GM10248 (cell line): Measurements from ENCODE around the gene CLIP3.
A peak's percentile ranks its signal among the peaks of the same experiment; 100 is the strongest.
"Not testable (repeated sequence)": the region's sequence is repeated elsewhere in the genome, so short reads cannot be mapped to it uniquely, and the experiment has no call there.

Experiments
- CTCF ChIA-PET: fragments of 300-600 bp; sonication (Branson Sonifier 250); formaldehyde crosslinking; extraction: SDS; loops from one replicate; lab custom pipeline; 2021; ENCODE audit warnings: antibody characterized with exemption; lab: Yijun Ruan, JAX
- POLR2A ChIA-PET: fragments of 350-650 bp; sonication (Branson Sonifier 250); formaldehyde crosslinking; extraction: SDS; loops from one replicate; lab custom pipeline; 2020; ENCODE audit warnings: antibody characterized with exemption; lab: Yijun Ruan, JAX
- DNase-seq: peaks from one replicate; pipeline ENCODE4 v3.0.0; 2012; ENCODE audit errors: extremely low spot score
- TF ChIP-seq, protein P1 (sequence below): IDR thresholded peaks from 2 replicates; pipeline ENCODE4 v1.5.1; 2012; ENCODE audit warnings: mild to moderate bottlenecking, low read depth; ENCODE audit errors: extremely low read depth, missing control alignments, control extremely low read depth

Gene CLIP3

DNA sequence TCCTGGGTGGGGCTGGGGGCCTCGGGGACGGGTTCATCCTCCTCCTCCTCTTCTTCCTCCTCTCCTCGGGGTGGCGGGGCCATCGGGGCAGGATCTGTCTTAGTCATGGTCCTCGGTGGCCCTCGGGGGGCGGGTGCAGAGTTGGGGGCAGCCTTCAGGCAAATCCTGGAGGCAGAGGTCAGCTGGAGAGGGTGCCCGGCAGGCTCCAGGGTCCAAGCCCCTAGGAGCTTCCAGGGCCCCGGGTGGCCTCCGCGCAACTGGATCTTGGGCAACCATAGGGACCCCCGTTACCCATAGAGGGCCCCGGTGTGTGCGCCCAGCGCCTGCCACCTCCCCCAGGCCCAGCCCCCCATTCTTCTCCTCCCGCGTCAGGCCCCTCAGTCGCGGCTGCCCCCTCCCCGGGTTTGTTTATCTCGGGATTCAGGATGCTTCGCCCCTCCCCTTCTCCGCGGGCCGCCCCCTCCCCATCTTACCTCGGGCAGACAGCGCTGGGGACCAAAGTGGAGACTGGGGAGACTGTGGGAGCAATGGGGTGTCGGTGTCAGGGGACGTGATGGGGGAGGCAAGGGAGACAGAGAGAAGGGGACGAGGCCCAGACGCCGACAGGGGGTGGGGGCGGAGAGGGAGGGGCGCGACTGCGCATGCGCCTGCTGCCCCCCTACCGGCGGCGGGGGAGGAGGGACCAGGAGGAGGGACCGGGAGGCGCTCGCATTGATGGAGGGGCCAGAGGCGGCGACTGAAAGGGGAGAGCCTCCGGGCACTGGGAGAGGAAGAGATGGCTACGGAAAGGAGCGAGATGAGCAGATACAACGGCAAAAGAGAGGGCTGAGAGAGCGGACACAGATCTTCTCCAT lies at the start of gene CLIP3:
TSS of gene CLIP3 (minus strand) at position 623 of the 854 bp plus-strand sequence. CDS start at position 107, 516 bp downstream.
- ChIA-PET CTCF (no interaction called here), POLR2A (no interaction called here)
- peak; percentile 81 for DNase-seq
- TF ChIP-seq, protein P1, sequence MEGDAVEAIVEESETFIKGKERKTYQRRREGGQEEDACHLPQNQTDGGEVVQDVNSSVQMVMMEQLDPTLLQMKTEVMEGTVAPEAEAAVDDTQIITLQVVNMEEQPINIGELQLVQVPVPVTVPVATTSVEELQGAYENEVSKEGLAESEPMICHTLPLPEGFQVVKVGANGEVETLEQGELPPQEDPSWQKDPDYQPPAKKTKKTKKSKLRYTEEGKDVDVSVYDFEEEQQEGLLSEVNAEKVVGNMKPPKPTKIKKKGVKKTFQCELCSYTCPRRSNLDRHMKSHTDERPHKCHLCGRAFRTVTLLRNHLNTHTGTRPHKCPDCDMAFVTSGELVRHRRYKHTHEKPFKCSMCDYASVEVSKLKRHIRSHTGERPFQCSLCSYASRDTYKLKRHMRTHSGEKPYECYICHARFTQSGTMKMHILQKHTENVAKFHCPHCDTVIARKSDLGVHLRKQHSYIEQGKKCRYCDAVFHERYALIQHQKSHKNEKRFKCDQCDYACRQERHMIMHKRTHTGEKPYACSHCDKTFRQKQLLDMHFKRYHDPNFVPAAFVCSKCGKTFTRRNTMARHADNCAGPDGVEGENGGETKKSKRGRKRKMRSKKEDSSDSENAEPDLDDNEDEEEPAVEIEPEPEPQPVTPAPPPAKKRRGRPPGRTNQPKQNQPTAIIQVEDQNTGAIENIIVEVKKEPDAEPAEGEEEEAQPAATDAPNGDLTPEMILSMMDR: no peak

DNA sequence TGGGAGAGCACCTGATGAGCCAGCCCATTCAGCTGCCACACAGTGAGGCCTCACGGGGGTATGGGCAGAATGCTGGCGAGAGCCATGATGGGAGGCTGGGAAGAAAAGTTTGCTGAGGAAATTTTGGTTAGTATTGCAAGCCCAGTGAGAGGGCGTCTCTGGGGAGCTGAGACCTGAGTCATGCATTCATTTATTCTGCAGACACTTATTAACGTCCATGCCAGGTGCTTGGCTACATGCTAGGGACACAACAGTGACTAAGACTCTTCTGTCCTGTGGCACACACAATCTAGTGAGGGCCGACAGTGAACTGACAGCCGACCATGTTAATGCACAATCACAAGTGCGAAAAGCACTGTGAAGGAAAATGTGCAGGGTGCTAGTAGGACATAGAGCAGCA lies 49.2 kb upstream of the CLIP3 start:
- no peak for DNase-seq
- ChIA-PET CTCF (interaction anchor here (1.4 to 1.6 kb wide), 2 partner anchors 8 to 15 kb away, joined by 3 read pairs; no protein-coding TSS in a partner anchor), POLR2A (no interaction called here)
- TF ChIP-seq, protein P1: no peak

DNA sequence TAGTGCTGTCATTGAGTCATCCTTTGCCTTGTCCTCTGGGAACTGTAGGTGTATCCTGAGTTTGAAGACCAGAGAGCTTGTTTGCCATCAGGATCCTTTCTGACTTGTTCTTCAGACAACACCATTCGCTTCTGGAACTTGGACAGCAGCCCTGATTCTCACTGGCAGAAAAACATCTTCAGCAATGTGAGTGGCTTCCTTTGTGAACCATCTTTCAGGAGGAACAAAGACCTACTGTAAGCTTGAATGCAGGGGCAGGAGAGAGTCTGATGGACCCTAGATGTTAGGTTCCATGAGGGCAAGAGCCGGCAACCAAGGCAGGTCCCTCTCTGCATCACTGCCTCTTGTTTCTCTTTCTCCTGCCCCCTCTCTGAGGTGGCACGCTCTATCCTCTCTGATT lies 48.7 kb upstream of the CLIP3 start:
- TF ChIP-seq, protein P1: no peak
- CTCF ChIA-PET: interaction anchor here (1.4 kb wide), 1 partner anchor 14 kb away, joined by 3 read pairs; no protein-coding TSS in a partner anchor
- POLR2A ChIA-PET: no interaction called here
- no peak for DNase-seq

GRCh38 chr19:36079389-36079945 lies 46.8 kb upstream of the CLIP3 start:
- TF ChIP-seq, protein P1: no peak
- ChIA-PET POLR2A (interaction anchor here (0.6 kb wide), 1 partner anchor 9 kb away, joined by 5 read pairs; no protein-coding TSS in a partner anchor), CTCF (interaction anchor here (0.6 kb wide), 1 partner anchor 19 kb away, joined by 3 read pairs; no protein-coding TSS in a partner anchor)
- DNase-seq: no peak

DNA sequence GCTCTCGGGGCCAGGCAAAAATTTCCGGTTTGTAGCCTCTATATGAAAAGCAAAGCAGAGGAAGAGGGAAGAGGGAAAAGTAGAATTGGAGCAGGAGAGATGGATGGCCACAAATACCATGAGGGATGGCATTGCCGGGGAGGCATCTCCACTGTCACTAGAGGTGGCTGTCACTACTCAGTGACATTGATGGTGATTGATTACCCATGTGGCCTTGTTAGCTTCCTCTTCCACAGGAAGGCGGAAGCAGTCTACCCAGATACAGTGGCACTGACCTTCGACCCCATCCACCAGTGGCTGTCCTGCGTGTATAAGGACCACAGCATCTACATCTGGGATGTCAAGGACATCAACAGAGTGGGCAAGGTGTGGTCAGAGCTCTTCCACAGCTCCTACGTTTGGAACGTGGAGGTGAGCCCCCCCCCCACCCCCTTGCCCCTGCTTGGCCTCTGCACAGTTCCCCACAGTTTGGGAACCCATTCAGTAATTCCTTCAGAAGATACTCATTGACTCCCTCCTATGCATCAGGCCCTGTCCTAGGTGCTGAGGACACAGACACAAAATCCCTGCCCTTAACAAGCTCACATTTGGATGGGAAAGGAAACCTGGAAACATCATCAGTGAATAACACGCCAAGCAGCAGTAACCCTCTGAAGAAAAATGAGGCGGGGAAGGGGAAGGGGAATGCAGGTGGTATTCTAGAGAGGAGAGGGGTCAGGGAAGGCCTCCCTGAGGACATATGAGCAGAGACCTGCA lies 40.6 kb upstream of the CLIP3 start:
- ChIA-PET POLR2A (no interaction called here), CTCF (interaction anchor here (0.9 to 1.4 kb wide), 6 partner anchors 10 to 19 kb away, joined by 3 to 7 read pairs (median 4); partner anchors contain the start of gene THAP8)
- TF ChIP-seq, protein P1: no peak
- no peak for DNase-seq

GRCh38 chr19:36072081-36072480 lies 39.4 kb upstream of the CLIP3 start:
- ChIA-PET POLR2A (interaction anchor here (0.6 kb wide), 1 partner anchor 278 kb away, joined by 5 read pairs; no protein-coding TSS in a partner anchor), CTCF (interaction anchor here (1.1 to 2.1 kb wide), 4 partner anchors 11 to 18 kb away, joined by 3 to 9 read pairs (median 6); partner anchors contain the start of gene THAP8)
- no peak for DNase-seq
- TF ChIP-seq, protein P1: no peak

DNA sequence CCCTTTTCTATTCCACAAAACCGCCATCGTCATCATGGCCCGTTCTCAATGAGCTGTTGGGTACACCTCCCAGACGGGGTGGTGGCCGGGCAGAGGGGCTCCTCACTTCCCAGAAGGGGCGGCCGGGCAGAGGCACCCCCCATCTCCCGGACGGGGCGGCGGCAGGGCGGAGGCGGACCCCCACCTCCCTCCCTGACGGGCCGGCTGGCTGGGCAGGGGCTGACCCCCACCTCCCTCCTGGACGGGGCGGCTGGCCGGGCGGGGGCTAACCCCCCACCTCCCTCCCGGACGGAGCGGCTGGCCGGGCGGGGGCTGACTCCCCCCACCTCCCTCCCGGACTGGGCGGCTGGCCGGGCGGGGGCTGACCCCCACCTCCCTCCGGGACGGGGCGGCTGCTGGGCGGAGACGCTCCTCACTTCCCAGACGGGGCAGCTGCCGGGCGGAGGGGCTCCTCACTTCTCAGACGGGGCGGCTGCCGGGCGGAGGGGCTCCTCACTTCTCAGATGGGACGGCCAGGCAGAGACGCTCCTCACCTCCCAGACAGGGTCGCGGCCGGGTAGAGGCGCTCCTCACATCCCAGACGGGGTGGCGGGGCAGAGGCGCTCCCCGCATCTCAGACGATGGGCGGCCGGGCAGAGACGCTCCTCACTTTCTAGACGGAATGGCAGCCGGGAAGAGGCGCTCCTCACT lies 36.3 kb upstream of the CLIP3 start:
- CTCF ChIA-PET, POLR2A ChIA-PET, DNase-seq: not testable (repeated sequence)
